K562 (cell line): ENCODE measurements around the gene GAPDHS. TPM values are rescaled to one million over a fixed set of nuclear protein-coding genes. Genes with fewer than 3 reads are reported as not detected.
A peak's percentile ranks its signal among the peaks of the same experiment; 100 is the strongest.

Experiments used
- E2F3 ChIP-seq: fragments of 250-450 bp; sonication (Bioruptor Pico); IDR thresholded peaks from 2 replicates; pipeline ENCODE4 v1.4.0; 2020; ENCODE audit warnings: mild to moderate bottlenecking
- ETV5 ChIP-seq: sonication (generic); formaldehyde crosslinking; IDR thresholded peaks from 2 replicates; pipeline ENCODE4 v1.4.0; 2020; ENCODE audit warnings: low read depth, mild to moderate bottlenecking, missing genetic modification reagents
- GABPB1 ChIP-seq: sonication (generic); formaldehyde crosslinking; IDR thresholded peaks from 2 replicates; pipeline ENCODE4 v1.8.0; 2022; ENCODE audit warnings: mild to moderate bottlenecking, missing genetic modification reagents
- GATA2 ChIP-seq: sonication (generic); formaldehyde crosslinking; IDR thresholded peaks from 2 replicates; pipeline ENCODE4 v1.4.0; 2020; ENCODE audit warnings: mild to moderate bottlenecking, missing genetic modification reagents
- HNRNPLL ChIP-seq: fragments of 200-400 bp; formaldehyde crosslinking; IDR thresholded peaks from 2 replicates; pipeline ENCODE4 v1.6.1; 2017; ENCODE audit warnings: low read length, low read depth, mild to moderate bottlenecking; ENCODE audit not compliant: poor library complexity, severe bottlenecking
- KDM2B ChIP-seq: fragments of 250-450 bp; sonication (Bioruptor Pico); IDR thresholded peaks from 2 replicates; pipeline ENCODE4 v1.8.0; 2021; ENCODE audit warnings: mild to moderate bottlenecking, moderate library complexity
- MAFF ChIP-seq: IDR thresholded peaks from 2 replicates; pipeline ENCODE4 v1.6.1; 2012; ENCODE audit warnings: low read length, improper control_type of control experiment
- MYNN ChIP-seq, 2 experiments: sonication (generic); formaldehyde crosslinking in 1 of 2; IDR thresholded peaks; 2 replicates each; pipeline versions ENCODE4 v1.5.0 to v1.6.1; 2016 to 2020; ENCODE audit warnings: antibody characterized with exemption in 1 of 2, missing genetic modification reagents in 1 of 2
- ZEB2 ChIP-seq: fragments of 450-650 bp; IDR thresholded peaks from 2 replicates; pipeline ENCODE4 v1.6.1; 2016
- ZNF12 ChIP-seq: sonication (generic); formaldehyde crosslinking; IDR thresholded peaks from 2 replicates; pipeline ENCODE4 v1.4.0; 2020; ENCODE audit warnings: mild to moderate bottlenecking, missing genetic modification reagents
- polyA plus RNA-seq, 8 experiments: library from polyadenylated mRNA; depleted of rRNA in 4 of 8; stranded (reverse) in 5 of 8; unstranded in 3 of 8; fragments of >200 nt; fragmentation: Nextera tagmentation in 2 of 8; fragmentation: Illumina TruSeq in 1 of 8; extraction: Ambion mirVana in 2 of 8; extraction: Trizol in 1 of 8; gene quantifications; 2 replicates each; pipeline versions ENCODE4 v1.2.1 to v1.2.3, GENCODE V29; 2011 to 2014; ENCODE audit warnings: inconsistent platforms in 1 of 8, missing spikeins in 1 of 8
- total RNA-seq, 7 experiments: library from RNA; depleted of rRNA in 6 of 7; stranded (reverse); fragments of >200 nt in 6 of 7; fragmentation: Illumina TruSeq in 2 of 7; extraction: Trizol in 2 of 7; gene quantifications; 2 replicates each; pipeline versions ENCODE4 v1.2.1 to v1.2.3, GENCODE V29; 2011 to 2021; ENCODE audit warnings: low replicate concordance in 1 of 7
- TF ChIP-seq, protein P1 (sequence below), 2 experiments: fragments of 450-650 bp; formaldehyde crosslinking in 1 of 2; IDR thresholded peaks; 2 replicates each; pipeline versions ENCODE4 v1.4.0 to v1.6.1; 2014 to 2020; ENCODE audit warnings: mild to moderate bottlenecking in 2 of 2, borderline replicate concordance in 1 of 2, low read depth in 1 of 2
- TF ChIP-seq, protein P2 (sequence below), 2 experiments: fragments of 150-350 bp in 1 of 2; IDR thresholded peaks; 2 replicates each; pipeline ENCODE4 v1.6.1; 2012 to 2016; ENCODE audit warnings: low read depth in 2 of 2, low read length in 2 of 2, mild to moderate bottlenecking in 1 of 2, moderate library complexity in 1 of 2
- TF ChIP-seq, protein P3 (sequence below), 2 experiments: IDR thresholded peaks; 2 replicates each; pipeline ENCODE4 v1.6.1; 2011; ENCODE audit warnings: borderline replicate concordance in 1 of 2, control low read depth in 1 of 2, low read depth in 1 of 2, low read length in 1 of 2, mild to moderate bottlenecking in 1 of 2, mixed read lengths in 1 of 2, moderate library complexity in 1 of 2; ENCODE audit not compliant: insufficient read depth in 1 of 2, insufficient read length in 1 of 2, poor library complexity in 1 of 2, severe bottlenecking in 1 of 2; ENCODE audit errors: extremely low read depth in 1 of 2

GAPDHS gene
- total and polyA plus RNA-seq, 9 of the 15 experiments (the other 6 are each of a cell fraction or from before 2014, with no cell fraction given) = 0.08 to 0.12 TPM; not detected in 7

DNA sequence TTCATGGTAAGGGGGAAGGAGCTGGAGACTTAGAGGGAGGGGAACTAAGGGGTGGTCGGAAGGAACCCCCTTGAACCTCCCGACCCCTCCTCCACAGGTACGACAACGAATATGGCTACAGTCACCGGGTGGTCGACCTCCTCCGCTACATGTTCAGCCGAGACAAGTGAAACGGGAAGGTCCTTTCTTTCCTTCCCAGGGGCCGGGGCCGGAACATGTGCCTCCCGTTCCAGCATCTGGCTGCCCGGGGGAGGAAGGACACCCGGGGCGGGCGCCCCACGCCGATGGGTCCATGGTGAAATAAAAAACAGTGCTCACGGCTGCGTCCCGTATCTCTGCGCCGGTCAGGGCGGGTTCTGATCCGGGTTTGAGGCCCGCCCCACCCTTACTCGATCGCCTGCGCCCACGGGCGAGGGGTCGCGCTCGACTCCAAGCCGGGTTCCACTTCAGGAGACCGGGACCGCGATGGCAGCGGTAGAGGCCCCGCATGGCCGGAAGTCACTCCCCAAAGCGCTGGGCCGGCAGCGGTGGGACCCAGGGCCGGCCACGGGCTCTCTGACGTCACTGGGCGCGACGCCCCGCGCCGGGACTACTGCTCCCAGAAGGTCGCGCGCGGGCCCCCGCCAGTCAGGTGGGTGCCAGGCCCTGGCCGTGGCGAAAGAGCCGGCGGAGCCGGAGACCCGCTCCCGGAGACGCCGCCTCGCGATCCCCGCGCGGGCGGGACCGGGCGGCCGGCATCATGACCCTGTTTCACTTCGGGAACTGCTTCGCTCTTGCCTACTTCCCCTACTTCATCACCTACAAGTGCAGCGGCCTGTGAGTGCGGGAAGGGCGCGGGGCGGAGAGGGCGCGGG, 12.0 kb downstream of the GAPDHS start, which contains the start of gene TMEM147 (continued):
- TF ChIP-seq, protein P1, sequence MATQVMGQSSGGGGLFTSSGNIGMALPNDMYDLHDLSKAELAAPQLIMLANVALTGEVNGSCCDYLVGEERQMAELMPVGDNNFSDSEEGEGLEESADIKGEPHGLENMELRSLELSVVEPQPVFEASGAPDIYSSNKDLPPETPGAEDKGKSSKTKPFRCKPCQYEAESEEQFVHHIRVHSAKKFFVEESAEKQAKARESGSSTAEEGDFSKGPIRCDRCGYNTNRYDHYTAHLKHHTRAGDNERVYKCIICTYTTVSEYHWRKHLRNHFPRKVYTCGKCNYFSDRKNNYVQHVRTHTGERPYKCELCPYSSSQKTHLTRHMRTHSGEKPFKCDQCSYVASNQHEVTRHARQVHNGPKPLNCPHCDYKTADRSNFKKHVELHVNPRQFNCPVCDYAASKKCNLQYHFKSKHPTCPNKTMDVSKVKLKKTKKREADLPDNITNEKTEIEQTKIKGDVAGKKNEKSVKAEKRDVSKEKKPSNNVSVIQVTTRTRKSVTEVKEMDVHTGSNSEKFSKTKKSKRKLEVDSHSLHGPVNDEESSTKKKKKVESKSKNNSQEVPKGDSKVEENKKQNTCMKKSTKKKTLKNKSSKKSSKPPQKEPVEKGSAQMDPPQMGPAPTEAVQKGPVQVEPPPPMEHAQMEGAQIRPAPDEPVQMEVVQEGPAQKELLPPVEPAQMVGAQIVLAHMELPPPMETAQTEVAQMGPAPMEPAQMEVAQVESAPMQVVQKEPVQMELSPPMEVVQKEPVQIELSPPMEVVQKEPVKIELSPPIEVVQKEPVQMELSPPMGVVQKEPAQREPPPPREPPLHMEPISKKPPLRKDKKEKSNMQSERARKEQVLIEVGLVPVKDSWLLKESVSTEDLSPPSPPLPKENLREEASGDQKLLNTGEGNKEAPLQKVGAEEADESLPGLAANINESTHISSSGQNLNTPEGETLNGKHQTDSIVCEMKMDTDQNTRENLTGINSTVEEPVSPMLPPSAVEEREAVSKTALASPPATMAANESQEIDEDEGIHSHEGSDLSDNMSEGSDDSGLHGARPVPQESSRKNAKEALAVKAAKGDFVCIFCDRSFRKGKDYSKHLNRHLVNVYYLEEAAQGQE (IDR thresholded peaks at IDR 0.05; ENCODE audit: borderline replicate concordance) = peak; percentile 9; the same call in 1 of the 2 replicates
- TF ChIP-seq, protein P1 (CRISPR knock-in tag; IDR thresholded peaks at IDR 0.05; ENCODE audit: low read depth) = no peak
- TF ChIP-seq, protein P2, sequence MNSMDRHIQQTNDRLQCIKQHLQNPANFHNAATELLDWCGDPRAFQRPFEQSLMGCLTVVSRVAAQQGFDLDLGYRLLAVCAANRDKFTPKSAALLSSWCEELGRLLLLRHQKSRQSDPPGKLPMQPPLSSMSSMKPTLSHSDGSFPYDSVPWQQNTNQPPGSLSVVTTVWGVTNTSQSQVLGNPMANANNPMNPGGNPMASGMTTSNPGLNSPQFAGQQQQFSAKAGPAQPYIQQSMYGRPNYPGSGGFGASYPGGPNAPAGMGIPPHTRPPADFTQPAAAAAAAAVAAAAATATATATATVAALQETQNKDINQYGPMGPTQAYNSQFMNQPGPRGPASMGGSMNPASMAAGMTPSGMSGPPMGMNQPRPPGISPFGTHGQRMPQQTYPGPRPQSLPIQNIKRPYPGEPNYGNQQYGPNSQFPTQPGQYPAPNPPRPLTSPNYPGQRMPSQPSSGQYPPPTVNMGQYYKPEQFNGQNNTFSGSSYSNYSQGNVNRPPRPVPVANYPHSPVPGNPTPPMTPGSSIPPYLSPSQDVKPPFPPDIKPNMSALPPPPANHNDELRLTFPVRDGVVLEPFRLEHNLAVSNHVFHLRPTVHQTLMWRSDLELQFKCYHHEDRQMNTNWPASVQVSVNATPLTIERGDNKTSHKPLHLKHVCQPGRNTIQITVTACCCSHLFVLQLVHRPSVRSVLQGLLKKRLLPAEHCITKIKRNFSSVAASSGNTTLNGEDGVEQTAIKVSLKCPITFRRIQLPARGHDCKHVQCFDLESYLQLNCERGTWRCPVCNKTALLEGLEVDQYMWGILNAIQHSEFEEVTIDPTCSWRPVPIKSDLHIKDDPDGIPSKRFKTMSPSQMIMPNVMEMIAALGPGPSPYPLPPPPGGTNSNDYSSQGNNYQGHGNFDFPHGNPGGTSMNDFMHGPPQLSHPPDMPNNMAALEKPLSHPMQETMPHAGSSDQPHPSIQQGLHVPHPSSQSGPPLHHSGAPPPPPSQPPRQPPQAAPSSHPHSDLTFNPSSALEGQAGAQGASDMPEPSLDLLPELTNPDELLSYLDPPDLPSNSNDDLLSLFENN (IDR thresholded peaks at IDR 0.05; ENCODE audit: low read depth in 2 of 2, low read length in 2 of 2) = no peak
- TF ChIP-seq HNRNPLL (no peak), E2F3 (CRISPR knock-in tag) (no peak; the same call in 1 of the 2 replicates), ETV5 (peak; percentile 84), KDM2B (CRISPR knock-in tag) (peak; percentile 4; the same call in 1 of the 2 replicates), ZEB2 (no peak), GATA2 (CRISPR knock-in tag) (no peak), MYNN (IDR thresholded peaks at IDR 0.05) (no peak), MYNN (CRISPR knock-in tag; IDR thresholded peaks at IDR 0.05) (no peak), GABPB1 (CRISPR knock-in tag) (peak; percentile 90), ZNF12 (CRISPR knock-in tag) (0 out of 2 replicates have a peak, but pooled peaks have one; percentile 7), MAFF (no peak)
- TF ChIP-seq, protein P3, sequence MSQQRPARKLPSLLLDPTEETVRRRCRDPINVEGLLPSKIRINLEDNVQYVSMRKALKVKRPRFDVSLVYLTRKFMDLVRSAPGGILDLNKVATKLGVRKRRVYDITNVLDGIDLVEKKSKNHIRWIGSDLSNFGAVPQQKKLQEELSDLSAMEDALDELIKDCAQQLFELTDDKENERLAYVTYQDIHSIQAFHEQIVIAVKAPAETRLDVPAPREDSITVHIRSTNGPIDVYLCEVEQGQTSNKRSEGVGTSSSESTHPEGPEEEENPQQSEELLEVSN (IDR thresholded peaks at IDR 0.05; ENCODE audit: borderline replicate concordance in 1 of 2, extremely low read depth in 1 of 2, insufficient read depth in 1 of 2, insufficient read length in 1 of 2, low read depth in 1 of 2, low read length in 1 of 2, poor library complexity in 1 of 2, severe bottlenecking in 1 of 2) = peak; percentile 9 to 14
